Stomach (tissue), 4 donors: Measurements from ENCODE around the gene SLC66A1.

ENCODE experiments used
- CTCF ChIP-seq, 7 experiments: fragments of 450-650 bp in 4 of 7; fragments of 200-600 bp in 3 of 7; sonication (generic) in 3 of 7; IDR thresholded peaks; one replicate each; pipeline ENCODE4 v1.5.1; 2016 to 2019; ENCODE audit warnings: antibody characterized with exemption in 7 of 7, control low read depth in 2 of 7, mild to moderate bottlenecking in 1 of 7
- POLR2AphosphoS5 ChIP-seq, 3 donors: sonication (generic); formaldehyde crosslinking; IDR thresholded peaks; one replicate each; pipeline ENCODE4 v1.6.1; 2016; ENCODE audit warnings: antibody characterized with exemption in 3 of 3

- TF ChIP-seq CTCF (IDR thresholded peaks at IDR 0.05) (no peak), POLR2AphosphoS5 (IDR thresholded peaks at IDR 0.05) (no peak)
These were observed 3.5 kb downstream of the SLC66A1 start for GRCh38 chr1:19315378-19316198.
